ENCODE data around the gene KRT5. TPM values are rescaled to one million over a fixed set of nuclear protein-coding genes. Genes with fewer than 3 reads are reported as not detected.
A peak's percentile ranks its signal among the peaks of the same experiment; 100 is the strongest.

KRT5 gene
- total RNA-seq (not detected), polyA plus RNA-seq (under 1 TPM in 1 of 2 donors, not detected in 1; 0.08 TPM)

DNA sequence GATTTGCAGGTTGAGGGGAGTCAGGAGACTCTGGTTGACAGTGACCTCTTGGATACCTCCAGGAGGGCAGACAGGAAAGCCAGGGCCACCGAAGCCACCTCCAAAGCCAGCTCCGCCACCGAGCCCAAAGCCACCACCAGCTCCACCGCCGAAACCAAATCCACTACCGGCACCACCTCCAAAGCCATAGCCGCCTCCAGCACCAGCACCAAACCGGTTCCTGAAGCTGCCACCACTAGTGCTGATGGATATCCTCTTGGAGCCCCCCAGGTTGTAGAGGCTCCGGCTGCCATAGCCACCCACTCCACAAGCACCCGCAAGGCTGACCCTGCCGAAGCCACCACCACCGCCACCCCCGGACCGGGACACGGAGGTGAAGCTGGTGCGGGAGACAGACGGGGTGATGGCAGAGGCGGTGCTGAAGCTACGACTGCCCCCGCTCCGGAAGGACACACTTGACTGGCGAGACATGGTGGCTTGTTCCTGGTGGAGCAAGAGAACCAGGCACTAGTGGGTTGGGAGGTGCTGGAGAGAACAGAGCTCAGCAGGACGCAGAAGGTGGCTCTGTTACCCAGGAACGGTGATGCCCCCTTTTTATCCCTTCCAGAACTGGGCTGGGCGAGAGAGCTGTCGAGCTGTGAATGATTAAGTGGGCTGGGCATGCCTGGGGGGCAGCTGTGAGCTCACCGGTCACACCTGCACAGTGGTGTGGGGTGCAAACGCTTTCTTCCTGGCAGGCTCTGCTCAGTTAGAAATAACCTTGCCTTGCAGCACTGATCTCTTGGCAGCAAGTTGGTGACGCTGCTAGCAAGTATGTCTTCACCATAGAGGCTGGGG, at the start of gene KRT5:
Gene KRT5, minus strand, starts transcription at position 569 of the 837 bp plus-strand sequence. Its CDS starts 98 bp downstream, at position 471.
- no peaks in the 10 kb centered on the region for H3K9me3 ChIP-seq (ENCODE audit: control insufficient read depth in 4 of 4, low read length in 3 of 4)
- H3K36me3 ChIP-seq (ENCODE audit: control insufficient read depth in 4 of 4, insufficient read depth in 3 of 4, low read depth in 1 of 4, low read length in 3 of 4): no peaks in the 10 kb centered on the region
- no peaks in the 10 kb centered on the region for H3K4me1 ChIP-seq (ENCODE audit: control insufficient read depth in 4 of 4, insufficient read depth in 4 of 4, low read length in 3 of 4)
- H3K27me3 ChIP-seq (ENCODE audit: control insufficient read depth in 4 of 4, insufficient read depth in 4 of 4, low read length in 3 of 4): no peaks in the 10 kb centered on the region
- peak; percentile 30 for DNase-seq (ENCODE audit: low spot score)
- no peak within 1 kb of the TSS for H3K9ac ChIP-seq (ENCODE audit: low read depth in 1 of 2, low read length in 2 of 2)
- TF ChIP-seq HNF4G (IDR thresholded peaks at IDR 0.05) (no peak), EGR1 (IDR thresholded peaks at IDR 0.05; ENCODE audit: low read depth in 2 of 2) (no peak), RXRA (IDR thresholded peaks at IDR 0.05) (no peak), FOXA2 (IDR thresholded peaks at IDR 0.05) (no peak), RAD21 (IDR thresholded peaks at IDR 0.05) (no peak), TAF1 (conservative IDR thresholded peaks at IDR 0.05) (no peak), NR2F2 (IDR thresholded peaks at IDR 0.05) (no peak)
- TF ChIP-seq, protein P1, sequence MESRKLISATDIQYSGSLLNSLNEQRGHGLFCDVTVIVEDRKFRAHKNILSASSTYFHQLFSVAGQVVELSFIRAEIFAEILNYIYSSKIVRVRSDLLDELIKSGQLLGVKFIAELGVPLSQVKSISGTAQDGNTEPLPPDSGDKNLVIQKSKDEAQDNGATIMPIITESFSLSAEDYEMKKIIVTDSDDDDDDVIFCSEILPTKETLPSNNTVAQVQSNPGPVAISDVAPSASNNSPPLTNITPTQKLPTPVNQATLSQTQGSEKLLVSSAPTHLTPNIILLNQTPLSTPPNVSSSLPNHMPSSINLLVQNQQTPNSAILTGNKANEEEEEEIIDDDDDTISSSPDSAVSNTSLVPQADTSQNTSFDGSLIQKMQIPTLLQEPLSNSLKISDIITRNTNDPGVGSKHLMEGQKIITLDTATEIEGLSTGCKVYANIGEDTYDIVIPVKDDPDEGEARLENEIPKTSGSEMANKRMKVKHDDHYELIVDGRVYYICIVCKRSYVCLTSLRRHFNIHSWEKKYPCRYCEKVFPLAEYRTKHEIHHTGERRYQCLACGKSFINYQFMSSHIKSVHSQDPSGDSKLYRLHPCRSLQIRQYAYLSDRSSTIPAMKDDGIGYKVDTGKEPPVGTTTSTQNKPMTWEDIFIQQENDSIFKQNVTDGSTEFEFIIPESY (IDR thresholded peaks at IDR 0.05): no peak
- no peak within 1 kb of the TSS for H3K4me3 ChIP-seq (ENCODE audit: low read depth in 1 of 3, low read length in 3 of 3)
- WGBS: 94% methylated on average over 29 of the region's 29 CpGs
- no peak within 1 kb of the TSS for H3K27ac ChIP-seq (ENCODE audit: low read depth in 1 of 2, low read length in 2 of 2)

DNA sequence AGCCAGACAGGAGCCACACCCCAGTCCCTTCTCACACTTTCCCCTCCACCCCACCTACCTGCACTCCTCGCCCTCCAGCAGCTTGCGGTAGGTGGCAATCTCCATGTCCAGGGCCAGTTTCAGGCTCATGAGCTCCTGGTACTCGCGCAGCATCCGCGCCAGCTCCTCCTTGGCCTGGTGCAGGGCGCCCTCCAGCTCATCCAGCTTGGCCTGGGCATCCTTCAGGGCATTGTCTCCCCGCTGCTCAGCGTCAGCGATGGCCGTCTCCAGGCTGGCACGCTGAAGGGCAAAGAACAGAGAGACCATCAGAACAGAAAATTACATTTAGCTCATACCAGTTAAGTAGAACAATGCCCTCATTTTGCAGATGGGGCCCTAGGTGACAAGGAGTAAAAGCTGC, 47.9 kb upstream of the KRT5 start:
- H3K9me3 ChIP-seq (ENCODE audit: control insufficient read depth in 4 of 4, low read length in 3 of 4): no peaks in the 10 kb centered on the region
- DNase-seq (ENCODE audit: low spot score): no peak
- no peak overlapping the region for H3K4me3 ChIP-seq (ENCODE audit: low read depth in 1 of 3, low read length in 3 of 3)
- H3K27ac ChIP-seq (ENCODE audit: low read depth in 1 of 2, low read length in 2 of 2): no peak overlapping the region
- no peaks in the 10 kb centered on the region for H3K4me1 ChIP-seq (ENCODE audit: control insufficient read depth in 4 of 4, insufficient read depth in 4 of 4, low read length in 3 of 4)
- no peaks in the 10 kb centered on the region for H3K27me3 ChIP-seq (ENCODE audit: control insufficient read depth in 4 of 4, insufficient read depth in 4 of 4, low read length in 3 of 4)
- no peaks in the 10 kb centered on the region for H3K36me3 ChIP-seq (ENCODE audit: control insufficient read depth in 4 of 4, insufficient read depth in 3 of 4, low read depth in 1 of 4, low read length in 3 of 4)
- WGBS: 91% methylated on average over 12 of the region's 12 CpGs
- TF ChIP-seq HNF4G (IDR thresholded peaks at IDR 0.05) (no peak), GABPA (IDR thresholded peaks at IDR 0.05 in 1 of 2, conservative IDR thresholded peaks at IDR 0.05 in 1 of 2) (no peak), FOXA1 (IDR thresholded peaks at IDR 0.05) (no peak), TAF1 (conservative IDR thresholded peaks at IDR 0.05) (no peak), RXRA (IDR thresholded peaks at IDR 0.05) (no peak), FOXA2 (IDR thresholded peaks at IDR 0.05) (no peak), JUND (IDR thresholded peaks at IDR 0.05) (no peak)
- H3K9ac ChIP-seq (ENCODE audit: low read depth in 1 of 2, low read length in 2 of 2): no peak overlapping the region

DNA sequence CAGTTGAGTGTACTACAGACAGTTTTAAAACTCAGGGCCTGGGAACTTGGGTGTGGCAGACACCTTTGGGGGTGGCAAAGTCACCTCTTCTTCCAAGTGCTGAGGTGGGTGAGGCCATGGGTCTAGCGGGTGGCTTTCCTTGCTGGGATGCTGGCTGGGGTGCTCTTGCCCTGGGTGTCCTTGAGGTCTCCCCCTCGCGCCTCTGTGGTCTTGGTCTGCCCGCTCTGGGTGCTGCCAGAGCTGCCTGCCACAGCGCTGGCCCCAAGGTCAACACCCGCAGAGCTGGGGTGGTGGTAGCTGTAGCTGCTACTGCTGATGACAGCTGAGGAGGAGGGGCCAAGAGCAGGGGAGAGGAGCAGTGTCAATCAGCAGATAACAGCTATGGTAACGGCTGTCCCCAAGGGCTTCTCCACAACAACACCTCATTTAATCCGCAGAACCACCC, 46.7 kb upstream of the KRT5 start:
- no peaks in the 10 kb centered on the region for H3K36me3 ChIP-seq (ENCODE audit: control insufficient read depth in 4 of 4, insufficient read depth in 3 of 4, low read depth in 1 of 4, low read length in 3 of 4)
- H3K27ac ChIP-seq (ENCODE audit: low read depth in 1 of 2, low read length in 2 of 2): no peak overlapping the region
- no peaks in the 10 kb centered on the region for H3K27me3 ChIP-seq (ENCODE audit: control insufficient read depth in 4 of 4, insufficient read depth in 4 of 4, low read length in 3 of 4)
- H3K4me1 ChIP-seq (ENCODE audit: control insufficient read depth in 4 of 4, insufficient read depth in 4 of 4, low read length in 3 of 4): peaks cover 0 to 5% (median 0%) of the 10 kb centered on the region in 4 donors
- no peak overlapping the region for H3K4me3 ChIP-seq (ENCODE audit: low read depth in 1 of 3, low read length in 3 of 3)
- WGBS: 59% methylated on average over 8 of the region's 8 CpGs
- H3K9ac ChIP-seq (ENCODE audit: low read depth in 1 of 2, low read length in 2 of 2): no peak overlapping the region
- DNase-seq (ENCODE audit: low spot score): no peak
- H3K9me3 ChIP-seq (ENCODE audit: control insufficient read depth in 4 of 4, low read length in 3 of 4): no peaks in the 10 kb centered on the region
- TF ChIP-seq SP1 (IDR thresholded peaks at IDR 0.05) (no peak), GABPA (IDR thresholded peaks at IDR 0.05 in 1 of 2, conservative IDR thresholded peaks at IDR 0.05 in 1 of 2) (no peak), FOXA2 (IDR thresholded peaks at IDR 0.05) (no peak), YY1 (IDR thresholded peaks at IDR 0.05) (no peak), EGR1 (IDR thresholded peaks at IDR 0.05; ENCODE audit: low read depth in 2 of 2) (no peak), TAF1 (conservative IDR thresholded peaks at IDR 0.05) (no peak), FOXA1 (IDR thresholded peaks at IDR 0.05) (no peak), JUND (IDR thresholded peaks at IDR 0.05) (no peak), RAD21 (IDR thresholded peaks at IDR 0.05) (no peak), RXRA (IDR thresholded peaks at IDR 0.05) (no peak), NR2F2 (IDR thresholded peaks at IDR 0.05) (no peak)
- TF ChIP-seq, protein P2, sequence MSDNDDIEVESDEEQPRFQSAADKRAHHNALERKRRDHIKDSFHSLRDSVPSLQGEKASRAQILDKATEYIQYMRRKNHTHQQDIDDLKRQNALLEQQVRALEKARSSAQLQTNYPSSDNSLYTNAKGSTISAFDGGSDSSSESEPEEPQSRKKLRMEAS (IDR thresholded peaks at IDR 0.05): no peak
- TF ChIP-seq, protein P1 (IDR thresholded peaks at IDR 0.05): no peak
- TF ChIP-seq, protein P3, sequence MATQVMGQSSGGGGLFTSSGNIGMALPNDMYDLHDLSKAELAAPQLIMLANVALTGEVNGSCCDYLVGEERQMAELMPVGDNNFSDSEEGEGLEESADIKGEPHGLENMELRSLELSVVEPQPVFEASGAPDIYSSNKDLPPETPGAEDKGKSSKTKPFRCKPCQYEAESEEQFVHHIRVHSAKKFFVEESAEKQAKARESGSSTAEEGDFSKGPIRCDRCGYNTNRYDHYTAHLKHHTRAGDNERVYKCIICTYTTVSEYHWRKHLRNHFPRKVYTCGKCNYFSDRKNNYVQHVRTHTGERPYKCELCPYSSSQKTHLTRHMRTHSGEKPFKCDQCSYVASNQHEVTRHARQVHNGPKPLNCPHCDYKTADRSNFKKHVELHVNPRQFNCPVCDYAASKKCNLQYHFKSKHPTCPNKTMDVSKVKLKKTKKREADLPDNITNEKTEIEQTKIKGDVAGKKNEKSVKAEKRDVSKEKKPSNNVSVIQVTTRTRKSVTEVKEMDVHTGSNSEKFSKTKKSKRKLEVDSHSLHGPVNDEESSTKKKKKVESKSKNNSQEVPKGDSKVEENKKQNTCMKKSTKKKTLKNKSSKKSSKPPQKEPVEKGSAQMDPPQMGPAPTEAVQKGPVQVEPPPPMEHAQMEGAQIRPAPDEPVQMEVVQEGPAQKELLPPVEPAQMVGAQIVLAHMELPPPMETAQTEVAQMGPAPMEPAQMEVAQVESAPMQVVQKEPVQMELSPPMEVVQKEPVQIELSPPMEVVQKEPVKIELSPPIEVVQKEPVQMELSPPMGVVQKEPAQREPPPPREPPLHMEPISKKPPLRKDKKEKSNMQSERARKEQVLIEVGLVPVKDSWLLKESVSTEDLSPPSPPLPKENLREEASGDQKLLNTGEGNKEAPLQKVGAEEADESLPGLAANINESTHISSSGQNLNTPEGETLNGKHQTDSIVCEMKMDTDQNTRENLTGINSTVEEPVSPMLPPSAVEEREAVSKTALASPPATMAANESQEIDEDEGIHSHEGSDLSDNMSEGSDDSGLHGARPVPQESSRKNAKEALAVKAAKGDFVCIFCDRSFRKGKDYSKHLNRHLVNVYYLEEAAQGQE (IDR thresholded peaks at IDR 0.05): no peak
- TF ChIP-seq, protein P4, sequence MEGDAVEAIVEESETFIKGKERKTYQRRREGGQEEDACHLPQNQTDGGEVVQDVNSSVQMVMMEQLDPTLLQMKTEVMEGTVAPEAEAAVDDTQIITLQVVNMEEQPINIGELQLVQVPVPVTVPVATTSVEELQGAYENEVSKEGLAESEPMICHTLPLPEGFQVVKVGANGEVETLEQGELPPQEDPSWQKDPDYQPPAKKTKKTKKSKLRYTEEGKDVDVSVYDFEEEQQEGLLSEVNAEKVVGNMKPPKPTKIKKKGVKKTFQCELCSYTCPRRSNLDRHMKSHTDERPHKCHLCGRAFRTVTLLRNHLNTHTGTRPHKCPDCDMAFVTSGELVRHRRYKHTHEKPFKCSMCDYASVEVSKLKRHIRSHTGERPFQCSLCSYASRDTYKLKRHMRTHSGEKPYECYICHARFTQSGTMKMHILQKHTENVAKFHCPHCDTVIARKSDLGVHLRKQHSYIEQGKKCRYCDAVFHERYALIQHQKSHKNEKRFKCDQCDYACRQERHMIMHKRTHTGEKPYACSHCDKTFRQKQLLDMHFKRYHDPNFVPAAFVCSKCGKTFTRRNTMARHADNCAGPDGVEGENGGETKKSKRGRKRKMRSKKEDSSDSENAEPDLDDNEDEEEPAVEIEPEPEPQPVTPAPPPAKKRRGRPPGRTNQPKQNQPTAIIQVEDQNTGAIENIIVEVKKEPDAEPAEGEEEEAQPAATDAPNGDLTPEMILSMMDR (IDR thresholded peaks at IDR 0.05; ENCODE audit: low read depth, low read length, missing input control): no peak

All from liver (tissue), 9 donors.